Breast epithelium (tissue), 4 donors: ENCODE results near the gene C11orf42. TPM values are rescaled to one million over a fixed set of nuclear protein-coding genes. Genes with fewer than 3 reads are reported as not detected.

Source experiments
- DNase-seq, 2 donors: peaks; one replicate each; pipeline ENCODE4 v3.0.0-alpha.2; 2019; ENCODE audit warnings: low spot score in 2 of 2
- H3K27ac ChIP-seq, 2 donors: fragments of 200-600 bp; sonication (generic) in 1 of 2; one replicate each; pipeline ENCODE4 v1.5.1; 2016 to 2019; ENCODE audit warnings: mild to moderate bottlenecking in 1 of 2
- H3K27me3 ChIP-seq, 2 donors: fragments of 200-600 bp; sonication (generic) in 1 of 2; one replicate each; pipeline versions ENCODE4 v1.5.1 to v1.6.0; 2017 to 2019; ENCODE audit warnings: control low read depth in 1 of 2, mild to moderate bottlenecking in 1 of 2
- H3K36me3 ChIP-seq: fragments of 200-600 bp; one replicate; pipeline ENCODE4 v1.5.1; 2019
- H3K4me1 ChIP-seq, 2 donors: fragments of 200-600 bp; sonication (generic); one replicate each; pipeline ENCODE4 v1.5.1; 2016 to 2019; ENCODE audit warnings: control low read depth in 1 of 2
- H3K4me3 ChIP-seq, 3 donors: fragments of 200-600 bp; sonication (generic); 1 replicate in 2 of 3; 2 replicates in 1 of 3; pipeline ENCODE4 v1.5.1; 2016 to 2019; ENCODE audit warnings: mild to moderate bottlenecking in 3 of 3, moderate library complexity in 2 of 3
- H3K9me3 ChIP-seq, 2 donors: fragments of 200-600 bp; sonication (generic) in 1 of 2; one replicate each; pipeline ENCODE4 v1.5.1; 2016 to 2019; ENCODE audit warnings: control low read depth in 1 of 2
- POLR2A ChIP-seq: fragments of 450-650 bp; IDR thresholded peaks from one replicate; pipeline ENCODE4 v1.6.1; 2016; ENCODE audit warnings: antibody characterized with exemption, mild to moderate bottlenecking, moderate library complexity
- POLR2AphosphoS5 ChIP-seq, 3 donors: sonication (generic); formaldehyde crosslinking; IDR thresholded peaks; one replicate each; pipeline ENCODE4 v1.6.1; 2017; ENCODE audit warnings: antibody characterized with exemption in 3 of 3
- intact Hi-C: fragments of 100-400 bp; cut with DNase I; formaldehyde crosslinking; loops from one replicate; pipeline ENCODE4 v1.15.1; 2023; ENCODE audit warnings: low total_unique reads
- total RNA-seq, 3 donors: library from RNA; depleted of rRNA; stranded (reverse); fragments of >200 nt; gene quantifications; one replicate each; pipeline ENCODE4 v1.1.0, GENCODE V29; 2016
- TF ChIP-seq, protein P1 (sequence below), 3 donors: fragments of 450-650 bp; IDR thresholded peaks; one replicate each; pipeline ENCODE4 v1.5.1; 2016 to 2017; ENCODE audit warnings: antibody characterized with exemption in 3 of 3, mild to moderate bottlenecking in 3 of 3, moderate library complexity in 3 of 3

Gene C11orf42
- total RNA-seq: not detected

DNA sequence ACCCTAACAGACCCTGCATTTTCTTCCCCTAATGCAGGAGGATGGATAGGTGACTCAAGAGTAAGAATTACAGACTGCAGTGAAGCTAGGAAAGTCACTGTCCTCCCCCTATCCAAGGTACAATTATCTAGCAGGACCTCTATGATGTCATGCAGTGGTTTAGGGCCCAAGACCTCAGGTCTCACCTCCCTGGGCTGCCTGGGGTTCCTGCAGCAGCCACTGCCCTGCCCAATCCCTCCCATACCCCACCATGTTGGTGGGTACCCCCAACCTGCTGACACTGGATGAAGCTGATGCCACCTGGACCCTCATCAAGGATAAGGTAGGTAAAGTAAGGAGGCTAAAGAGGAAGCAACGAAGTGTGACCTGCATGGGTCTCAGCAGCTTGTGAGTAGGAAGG, at the start of gene C11orf42:
Gene C11orf42, plus strand, starts transcription at position 192 of the 400 bp plus-strand sequence. Its CDS starts 59 bp downstream, at position 251.
- no peak within 1 kb of the TSS for H3K27ac ChIP-seq
- no peaks in the 10 kb centered on the region for H3K4me1 ChIP-seq
- H3K4me3 ChIP-seq: no peak within 1 kb of the TSS
- H3K9me3 ChIP-seq: no peaks in the 10 kb centered on the region
- H3K27me3 ChIP-seq: no peaks in the 10 kb centered on the region
- intact Hi-C loops: no loop called here
- H3K36me3 ChIP-seq: no peaks in the 10 kb centered on the region
- DNase-seq: no peak
- TF ChIP-seq, protein P1, sequence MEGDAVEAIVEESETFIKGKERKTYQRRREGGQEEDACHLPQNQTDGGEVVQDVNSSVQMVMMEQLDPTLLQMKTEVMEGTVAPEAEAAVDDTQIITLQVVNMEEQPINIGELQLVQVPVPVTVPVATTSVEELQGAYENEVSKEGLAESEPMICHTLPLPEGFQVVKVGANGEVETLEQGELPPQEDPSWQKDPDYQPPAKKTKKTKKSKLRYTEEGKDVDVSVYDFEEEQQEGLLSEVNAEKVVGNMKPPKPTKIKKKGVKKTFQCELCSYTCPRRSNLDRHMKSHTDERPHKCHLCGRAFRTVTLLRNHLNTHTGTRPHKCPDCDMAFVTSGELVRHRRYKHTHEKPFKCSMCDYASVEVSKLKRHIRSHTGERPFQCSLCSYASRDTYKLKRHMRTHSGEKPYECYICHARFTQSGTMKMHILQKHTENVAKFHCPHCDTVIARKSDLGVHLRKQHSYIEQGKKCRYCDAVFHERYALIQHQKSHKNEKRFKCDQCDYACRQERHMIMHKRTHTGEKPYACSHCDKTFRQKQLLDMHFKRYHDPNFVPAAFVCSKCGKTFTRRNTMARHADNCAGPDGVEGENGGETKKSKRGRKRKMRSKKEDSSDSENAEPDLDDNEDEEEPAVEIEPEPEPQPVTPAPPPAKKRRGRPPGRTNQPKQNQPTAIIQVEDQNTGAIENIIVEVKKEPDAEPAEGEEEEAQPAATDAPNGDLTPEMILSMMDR (IDR thresholded peaks at IDR 0.05): no peak
- TF ChIP-seq POLR2AphosphoS5 (IDR thresholded peaks at IDR 0.05) (no peak), POLR2A (no peak)

DNA sequence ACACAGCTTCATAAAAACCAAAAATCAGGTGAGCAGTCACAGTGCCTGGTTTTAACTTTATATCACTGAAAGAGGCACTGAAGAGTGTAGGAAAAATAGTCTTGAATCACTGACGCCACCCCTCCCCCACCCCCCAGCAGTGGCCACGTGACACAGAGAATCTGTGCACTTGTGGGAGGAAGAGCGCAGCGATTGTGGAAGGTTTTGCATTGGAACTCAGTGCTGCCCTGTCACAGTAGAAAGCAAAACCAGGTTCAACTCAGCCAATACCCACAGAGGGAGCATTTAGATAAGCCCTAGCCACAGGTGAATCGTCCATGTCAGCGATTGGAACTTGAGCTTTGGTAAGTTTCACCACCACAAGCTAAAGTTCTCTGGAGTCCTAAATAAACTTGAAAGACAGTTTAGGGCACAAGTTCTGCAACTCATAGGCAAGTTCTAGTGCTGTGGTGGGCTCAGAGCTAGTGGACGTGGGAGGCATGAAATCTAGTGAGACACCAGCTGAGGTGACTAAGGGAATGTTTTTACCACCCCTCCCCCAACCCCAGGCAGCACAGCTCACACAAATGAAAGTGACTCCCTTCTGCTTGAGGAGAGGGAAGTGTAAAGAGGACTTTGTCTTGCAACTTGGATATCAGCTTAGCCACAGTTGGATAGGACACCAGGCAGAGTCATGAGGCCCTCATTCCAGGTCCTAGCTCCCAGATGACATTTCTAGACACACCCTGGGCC, 48.6 kb upstream of the C11orf42 start:
- TF ChIP-seq, protein P1 (IDR thresholded peaks at IDR 0.05): no peak
- no peak for TF ChIP-seq POLR2AphosphoS5 (IDR thresholded peaks at IDR 0.05)
- no peak for TF ChIP-seq POLR2A
- no peaks in the 10 kb centered on the region for H3K36me3 ChIP-seq
- H3K27me3 ChIP-seq: no peaks in the 10 kb centered on the region
- intact Hi-C loops: no loop called here
- no peak overlapping the region for H3K27ac ChIP-seq
- DNase-seq: no peak
- H3K4me3 ChIP-seq: no peak overlapping the region
- no peaks in the 10 kb centered on the region for H3K4me1 ChIP-seq
- H3K9me3 ChIP-seq: no peaks in the 10 kb centered on the region

- no peaks in the 10 kb centered on the region for H3K27me3 ChIP-seq
- TF ChIP-seq POLR2A (no peak), POLR2AphosphoS5 (IDR thresholded peaks at IDR 0.05) (no peak)
- TF ChIP-seq, protein P1 (IDR thresholded peaks at IDR 0.05): no peak
- H3K9me3 ChIP-seq: peaks cover 0 to 4% of the 10 kb centered on the region in 2 donors
- DNase-seq: no peak
- no peak within 1 kb of the TSS for H3K27ac ChIP-seq
- H3K4me3 ChIP-seq: no peak within 1 kb of the TSS
- no peaks in the 10 kb centered on the region for H3K36me3 ChIP-seq
- intact Hi-C loops: no loop called here
- H3K4me1 ChIP-seq: no peaks in the 10 kb centered on the region
Measured at GRCh38 chr11:6170226-6170625, 35.1 kb upstream of the C11orf42 start, which contains the start of gene OR52B2. Gene OR52B2 (minus strand): TSS chr11:6170326. CDS start chr11:6170326, 0 bp downstream.

DNA sequence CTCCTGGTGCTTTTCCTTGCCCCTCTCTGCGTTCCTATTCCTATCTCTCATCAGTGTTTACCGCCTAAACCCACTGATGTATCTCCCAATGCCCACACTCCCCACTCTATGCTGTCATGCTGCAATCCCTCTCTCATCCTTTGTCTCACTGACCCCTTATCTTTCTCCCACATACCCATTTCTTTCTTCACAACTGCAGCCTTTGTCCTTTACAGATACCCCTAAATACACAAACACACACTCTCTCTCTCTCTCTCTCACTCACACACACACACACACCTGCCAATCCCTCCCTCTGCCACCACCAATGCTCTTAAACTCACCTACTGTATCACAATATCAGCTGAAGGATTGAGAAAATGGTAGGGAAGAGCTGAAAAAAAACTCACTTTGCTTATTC, 29.9 kb upstream of the C11orf42 start:
- intact Hi-C loops: no loop called here
- no peak overlapping the region for H3K27ac ChIP-seq
- H3K27me3 ChIP-seq: no peaks in the 10 kb centered on the region
- DNase-seq: no peak
- no peaks in the 10 kb centered on the region for H3K9me3 ChIP-seq
- H3K36me3 ChIP-seq: no peaks in the 10 kb centered on the region
- H3K4me1 ChIP-seq: no peaks in the 10 kb centered on the region
- TF ChIP-seq POLR2AphosphoS5 (IDR thresholded peaks at IDR 0.05) (no peak), POLR2A (no peak)
- TF ChIP-seq, protein P1 (IDR thresholded peaks at IDR 0.05): no peak
- H3K4me3 ChIP-seq: no peak overlapping the region

DNA sequence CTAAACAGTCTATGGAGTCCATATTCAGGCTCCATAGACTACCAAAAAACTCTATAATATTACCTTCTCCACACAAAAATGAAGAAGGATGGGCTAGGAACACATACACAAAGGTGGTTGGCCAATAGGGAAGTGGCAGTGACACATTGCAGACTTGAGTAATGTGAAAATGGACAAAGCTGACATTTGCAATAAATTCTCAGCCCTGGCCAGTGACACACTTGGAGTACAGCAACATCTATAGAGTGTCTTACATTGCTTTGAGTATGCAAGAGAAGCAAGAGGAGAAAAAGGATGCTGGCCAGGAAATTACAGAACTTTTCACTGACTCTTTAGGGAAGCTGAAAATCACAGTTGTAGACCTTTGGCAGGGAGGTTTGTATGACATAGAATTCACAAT, 13.6 kb upstream of the C11orf42 start:
- no peak overlapping the region for H3K4me3 ChIP-seq
- no peaks in the 10 kb centered on the region for H3K36me3 ChIP-seq
- no peaks in the 10 kb centered on the region for H3K4me1 ChIP-seq
- no peaks in the 10 kb centered on the region for H3K9me3 ChIP-seq
- no peak for TF ChIP-seq POLR2A
- intact Hi-C loops: no loop called here
- H3K27ac ChIP-seq: no peak overlapping the region
- no peaks in the 10 kb centered on the region for H3K27me3 ChIP-seq
- DNase-seq: no peak
